HG03175 (cell line): ENCODE data around the gene ZNF213.
A peak's percentile ranks its signal among the peaks of the same experiment; 100 is the strongest.
"Not testable (repeated sequence)": the region's sequence is repeated elsewhere in the genome, so short reads cannot be mapped to it uniquely, and the experiment has no call there.

ENCODE experiments used
- ATAC-seq: cut with Tn5 transposase; IDR thresholded peaks from one replicate; pipeline ENCODE4 v1.9.1; 2021; ENCODE audit warnings: mild to moderate bottlenecking, moderate library complexity; ENCODE audit not compliant: unreplicated experiment

The ZNF213 gene

DNA sequence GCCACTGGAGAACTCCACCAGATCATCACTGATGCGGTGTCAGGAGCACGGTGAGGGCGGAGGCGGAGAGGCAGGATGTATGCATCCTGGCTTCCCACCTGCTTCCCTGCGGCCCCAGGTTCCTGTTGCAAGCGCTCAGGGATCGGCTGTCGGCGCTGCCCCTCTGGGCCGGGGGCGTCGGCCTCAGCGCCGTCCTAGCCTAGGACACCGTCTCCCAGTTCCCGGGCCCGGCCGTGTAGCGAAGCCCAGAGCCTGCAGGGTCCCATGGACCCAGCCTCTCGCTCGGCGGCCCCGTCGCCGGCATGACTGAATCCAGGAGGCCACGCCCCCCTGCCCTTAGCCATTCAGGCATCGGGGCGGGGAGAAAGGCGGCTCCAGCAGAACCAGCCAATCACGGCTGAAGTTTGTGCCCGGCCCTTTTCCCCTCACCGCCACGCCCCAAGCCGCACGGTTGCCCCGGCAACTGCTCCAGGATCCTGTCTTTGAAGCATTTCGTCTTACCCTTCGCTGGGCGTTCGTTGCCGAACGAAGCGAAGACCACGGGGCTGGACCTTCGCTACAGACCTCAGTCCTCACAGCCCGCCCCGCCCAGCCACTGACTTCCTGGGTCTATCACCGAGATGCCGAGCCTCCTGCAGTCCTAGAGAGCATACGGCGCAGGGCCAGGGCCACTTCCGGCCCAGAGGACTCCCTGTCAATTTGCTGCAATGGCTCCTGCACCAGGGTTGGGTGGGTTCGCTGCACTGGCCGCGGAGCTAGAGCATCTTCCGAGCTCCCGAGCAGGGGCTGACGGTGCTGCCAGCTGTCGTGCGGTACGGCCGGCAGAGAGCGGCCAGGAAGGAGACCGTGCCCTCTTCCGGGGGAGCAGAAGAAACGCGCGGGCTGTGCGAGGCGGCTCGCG lies 10.6 kb upstream of the ZNF213 start:
- ATAC-seq: peak; percentile 87

DNA sequence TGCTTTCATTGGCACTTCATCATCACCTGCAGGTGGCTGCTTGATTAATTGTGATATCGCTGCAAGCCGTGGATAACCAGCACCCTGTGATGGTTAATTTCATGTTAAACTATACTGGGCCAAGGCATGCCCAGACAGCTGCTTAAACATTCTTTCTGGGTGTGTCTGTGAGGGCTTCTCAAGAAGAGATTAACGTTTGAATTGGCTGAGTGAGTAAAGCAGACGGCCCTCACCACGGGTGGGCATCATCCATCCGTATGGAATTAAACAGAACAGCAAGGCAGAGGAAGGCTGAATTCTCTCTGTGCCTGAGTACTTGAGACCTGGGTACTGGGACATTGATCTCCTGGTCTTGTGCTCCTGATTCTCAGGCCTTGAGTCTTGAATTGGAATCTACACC lies 7.1 kb upstream of the ZNF213 start:
- ATAC-seq: no peak

DNA sequence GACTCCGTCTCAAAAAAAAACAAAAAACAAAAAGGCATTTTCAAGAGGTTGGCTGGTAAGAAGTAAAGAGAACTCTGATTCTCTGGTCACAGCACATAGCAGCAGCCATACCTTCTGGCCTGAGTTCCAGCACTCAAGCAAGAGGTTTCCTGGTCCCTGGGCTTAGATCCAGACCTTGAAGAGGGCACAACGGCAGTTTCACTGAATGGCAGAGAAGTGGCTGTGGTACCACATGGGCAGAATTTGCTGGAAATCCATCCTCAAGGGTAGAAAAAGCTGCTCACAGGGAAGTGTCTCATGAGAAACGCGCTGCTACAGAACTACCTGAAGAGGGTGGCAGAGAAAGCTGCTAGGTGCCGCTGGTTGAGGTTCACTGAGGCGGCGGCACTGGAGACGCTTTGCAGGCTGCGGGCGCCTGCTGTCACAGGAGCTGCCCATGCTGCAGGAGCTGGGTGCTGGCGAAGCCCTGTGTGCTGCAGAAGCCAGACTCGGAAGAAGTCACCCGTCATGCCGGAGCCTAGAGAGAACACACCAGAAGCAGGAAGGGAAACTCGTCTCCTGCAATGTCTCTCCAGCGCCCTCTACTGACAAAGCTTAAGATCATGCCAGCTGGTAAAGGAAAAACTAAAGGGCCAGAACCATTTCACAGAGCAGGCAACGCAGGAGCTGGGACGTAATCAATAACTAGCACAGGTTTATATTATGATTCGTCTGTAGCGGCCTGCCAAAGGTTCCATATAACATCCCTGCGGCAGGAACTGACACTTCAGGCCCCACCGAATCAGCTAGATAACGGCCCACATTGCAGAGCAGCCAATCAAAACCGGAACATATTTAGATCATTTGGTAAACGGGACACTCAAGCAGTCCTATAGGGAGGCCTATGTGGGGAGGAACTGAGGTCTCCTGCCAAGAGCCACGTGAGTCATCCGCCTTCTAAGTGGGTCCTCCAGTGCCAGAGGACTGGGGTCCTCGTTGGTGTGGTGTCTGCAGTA lies 5.4 kb upstream of the ZNF213 start:
- no peak for ATAC-seq

DNA sequence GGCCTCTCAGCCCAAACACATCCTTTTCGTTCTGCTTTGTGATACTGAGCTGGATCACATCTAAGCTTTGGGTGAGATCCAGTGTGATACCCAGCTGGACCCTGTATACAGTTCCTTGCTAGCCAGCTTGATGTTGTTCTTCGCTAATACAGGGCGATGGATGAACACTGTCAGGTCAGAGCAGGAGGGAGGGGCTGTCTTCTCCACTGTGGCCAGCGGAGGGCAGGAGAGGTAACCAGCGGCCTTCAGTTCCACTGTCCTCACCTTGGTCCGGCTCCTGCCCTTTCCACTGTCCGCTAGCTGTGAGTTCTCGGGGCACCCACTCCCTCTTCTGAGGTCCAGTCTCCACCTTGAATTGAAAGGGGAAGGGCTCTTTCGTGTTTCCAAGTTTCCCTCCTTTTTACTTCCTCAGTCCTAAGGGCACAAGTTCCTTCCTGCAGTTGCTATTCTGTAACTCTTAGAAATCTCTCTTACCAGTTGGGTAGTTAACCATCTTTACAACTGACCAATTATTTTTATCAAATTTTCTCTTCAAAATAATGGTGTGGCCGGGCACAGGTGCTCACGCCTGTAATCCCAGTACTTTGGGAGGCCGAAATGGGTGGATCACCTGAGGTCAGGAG lies 3.0 kb upstream of the ZNF213 start:
- no peak for ATAC-seq

DNA sequence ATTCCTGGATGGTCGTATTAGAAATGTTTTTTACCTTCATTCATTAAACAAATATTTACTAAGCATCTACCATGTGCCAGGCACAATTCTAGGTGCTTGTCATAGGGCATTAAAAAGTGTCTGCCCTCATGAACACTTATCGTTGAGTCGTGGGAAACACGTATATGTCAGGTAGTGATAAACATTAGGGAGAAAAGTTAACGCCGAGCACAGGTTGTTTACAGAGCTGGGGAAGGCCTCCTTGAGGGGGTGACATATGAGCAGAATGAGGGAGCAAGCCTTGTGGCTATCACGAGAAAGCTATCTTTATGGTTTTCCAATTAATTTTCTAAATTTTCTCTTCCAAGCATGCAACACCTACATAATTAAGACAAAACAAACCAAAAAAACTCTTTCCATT lies 985 bp upstream of the ZNF213 start:
- ATAC-seq: no peak

DNA sequence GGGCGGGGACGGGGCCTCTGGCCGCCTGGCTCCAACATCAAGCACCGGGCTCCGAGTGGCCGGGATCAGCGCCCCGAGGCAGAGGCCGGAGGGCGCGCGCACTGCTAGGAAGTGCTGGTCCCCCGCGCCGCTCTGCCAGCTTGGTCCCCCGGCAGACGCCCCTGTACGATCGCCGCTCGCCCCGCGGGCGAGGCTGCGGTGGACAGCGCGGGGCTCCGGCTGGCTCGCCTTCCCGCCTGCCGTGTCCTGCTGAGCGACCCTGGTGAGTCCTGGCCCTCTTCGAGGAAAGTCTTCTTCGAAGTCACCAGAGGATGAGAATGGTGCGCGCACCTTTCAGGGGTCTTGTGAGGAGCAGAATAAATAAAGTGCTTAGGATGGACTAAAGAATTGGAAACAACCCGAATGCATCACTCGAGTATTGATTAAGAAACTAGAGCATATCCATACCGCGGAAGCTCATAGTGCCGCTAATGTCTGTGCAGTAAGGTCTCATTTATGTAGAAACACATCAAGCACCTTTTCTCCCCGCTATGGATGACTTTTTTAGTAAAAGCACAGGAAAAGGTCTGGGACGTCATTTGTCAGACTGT lies 392 bp downstream of the ZNF213 start:
- peak; percentile 4 for ATAC-seq

DNA sequence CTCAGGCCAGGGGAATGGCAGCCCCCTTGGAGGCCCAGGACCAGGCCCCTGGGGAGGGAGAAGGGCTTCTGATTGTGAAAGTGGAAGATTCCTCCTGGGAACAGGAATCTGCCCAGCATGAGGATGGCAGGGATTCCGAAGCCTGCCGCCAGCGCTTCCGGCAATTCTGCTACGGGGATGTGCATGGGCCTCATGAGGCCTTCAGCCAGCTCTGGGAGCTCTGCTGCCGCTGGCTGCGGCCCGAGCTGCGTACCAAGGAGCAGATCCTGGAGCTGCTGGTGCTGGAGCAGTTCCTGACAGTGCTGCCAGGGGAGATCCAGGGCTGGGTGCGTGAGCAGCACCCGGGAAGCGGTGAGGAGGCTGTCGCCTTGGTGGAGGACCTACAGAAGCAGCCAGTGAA lies 2.4 kb downstream of the ZNF213 start:
- ATAC-seq: no peak

DNA sequence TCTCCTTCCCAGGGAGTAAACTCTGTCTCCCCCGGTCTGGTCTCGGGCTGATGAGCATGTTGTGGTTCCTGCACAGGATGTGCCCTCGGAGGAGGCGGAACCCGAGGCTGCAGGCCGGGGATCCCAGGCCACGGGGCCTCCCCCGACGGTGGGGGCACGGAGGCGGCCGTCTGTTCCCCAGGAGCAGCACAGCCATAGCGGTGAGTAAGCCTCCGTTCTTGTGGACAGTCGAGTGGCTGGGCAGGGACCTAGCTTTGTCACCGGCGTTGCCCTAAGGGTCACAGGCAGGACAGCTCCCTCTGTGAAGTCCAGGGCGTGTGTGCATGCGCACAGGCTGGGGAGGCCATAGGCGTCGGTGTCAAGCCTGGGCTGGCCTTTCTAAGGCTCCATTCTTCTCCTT lies 3.5 kb downstream of the ZNF213 start:
- no peak for ATAC-seq

DNA sequence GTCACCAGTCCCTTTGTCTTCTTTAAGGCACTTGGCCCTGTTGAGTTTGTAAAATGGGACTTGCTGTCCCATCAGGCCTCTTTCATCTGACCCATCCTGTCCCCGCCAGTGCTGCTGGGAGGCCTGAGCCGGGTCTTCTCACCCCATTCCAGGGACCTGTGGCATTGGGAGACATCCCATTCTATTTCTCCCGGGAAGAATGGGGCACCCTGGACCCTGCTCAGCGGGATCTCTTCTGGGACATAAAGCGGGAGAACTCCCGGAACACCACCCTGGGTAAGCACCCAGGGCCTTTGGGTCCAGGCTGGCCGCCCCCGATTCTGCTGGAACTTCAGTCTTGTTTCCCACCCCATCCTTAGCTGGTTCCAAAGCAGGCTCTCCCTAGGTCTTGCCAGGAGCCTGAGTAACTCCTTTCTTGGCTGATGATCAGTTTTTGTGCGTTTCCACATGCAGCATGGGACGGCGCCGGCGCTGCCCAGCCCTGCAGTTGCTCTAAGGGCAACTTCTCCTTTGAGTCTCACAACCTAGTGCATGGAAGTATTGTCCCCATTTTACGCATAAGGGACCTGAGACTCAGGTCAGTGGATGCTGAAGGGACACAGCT lies 4.1 kb downstream of the ZNF213 start:
- ATAC-seq: no peak

DNA sequence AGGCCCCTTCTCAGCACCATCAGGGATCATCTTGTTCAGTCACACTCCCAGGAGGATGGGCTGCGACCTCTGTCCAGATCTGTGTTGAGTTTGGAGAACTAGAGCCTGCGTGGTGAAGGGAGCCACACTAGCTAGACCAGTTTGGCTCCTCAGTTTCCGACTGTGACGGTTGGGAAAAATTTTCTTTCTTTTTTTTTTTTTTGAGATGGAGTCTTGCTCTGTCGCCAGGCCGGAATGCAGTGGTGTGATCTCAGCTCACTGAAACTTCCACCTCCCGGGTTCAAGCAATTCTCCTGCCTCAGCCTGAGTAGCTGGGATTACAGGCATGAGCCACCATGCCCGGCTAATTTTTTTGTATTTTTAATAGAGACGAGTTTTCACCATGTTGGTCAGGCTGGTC lies 4.7 kb downstream of the ZNF213 start:
- not testable (repeated sequence) for ATAC-seq

DNA sequence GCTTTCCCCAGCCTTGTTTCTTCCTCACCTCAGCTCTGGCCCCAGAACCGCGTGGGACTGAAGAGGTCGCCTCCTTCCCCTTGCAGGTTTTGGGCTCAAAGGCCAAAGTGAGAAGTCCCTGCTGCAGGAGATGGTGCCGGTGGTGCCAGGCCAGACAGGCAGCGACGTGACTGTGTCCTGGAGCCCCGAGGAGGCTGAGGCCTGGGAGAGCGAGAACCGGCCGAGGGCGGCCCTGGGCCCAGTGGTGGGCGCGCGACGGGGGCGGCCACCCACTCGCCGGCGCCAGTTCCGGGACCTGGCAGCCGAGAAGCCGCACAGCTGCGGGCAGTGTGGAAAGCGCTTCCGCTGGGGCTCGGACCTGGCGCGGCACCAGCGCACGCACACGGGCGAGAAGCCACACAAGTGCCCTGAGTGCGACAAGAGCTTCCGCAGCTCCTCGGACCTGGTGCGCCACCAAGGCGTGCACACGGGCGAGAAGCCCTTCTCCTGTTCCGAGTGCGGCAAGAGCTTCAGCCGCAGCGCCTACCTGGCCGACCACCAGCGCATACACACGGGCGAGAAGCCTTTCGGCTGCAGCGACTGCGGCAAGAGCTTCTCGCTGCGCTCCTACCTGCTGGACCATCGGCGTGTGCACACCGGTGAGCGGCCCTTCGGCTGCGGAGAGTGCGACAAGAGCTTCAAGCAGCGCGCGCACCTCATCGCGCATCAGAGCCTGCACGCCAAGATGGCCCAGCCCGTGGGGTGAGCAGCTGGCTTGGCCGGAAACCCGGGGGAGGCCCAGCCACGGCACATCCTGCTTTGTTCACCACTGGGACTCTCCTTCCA lies 6.0 kb downstream of the ZNF213 start:
- ATAC-seq: no peak

DNA sequence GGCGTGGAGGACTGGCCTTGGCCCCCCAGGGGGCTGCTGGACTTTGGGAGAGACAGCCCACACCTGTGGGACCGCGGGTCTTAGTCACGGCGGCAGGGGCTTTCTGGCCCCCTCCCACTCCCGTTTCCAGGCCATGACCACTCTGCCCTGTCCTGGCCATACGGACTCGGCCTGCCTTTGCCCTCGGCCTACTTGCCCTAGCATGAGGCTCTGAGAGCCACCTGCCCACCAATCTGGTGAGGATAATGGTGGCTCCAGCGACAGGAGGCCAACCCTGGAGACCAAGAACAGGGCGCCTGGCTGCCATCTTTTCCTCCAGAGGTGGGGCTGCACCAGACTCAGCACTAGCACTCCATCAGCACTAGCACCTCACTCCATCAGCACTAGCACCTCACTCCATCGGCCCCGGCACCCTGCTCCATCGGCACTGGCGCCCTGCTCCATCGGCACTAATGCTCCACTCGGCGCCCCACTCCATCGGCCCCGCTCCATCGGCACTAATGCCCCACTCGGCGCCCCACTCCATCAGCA lies 7.0 kb downstream of the ZNF213 start:
- no peak for ATAC-seq

DNA sequence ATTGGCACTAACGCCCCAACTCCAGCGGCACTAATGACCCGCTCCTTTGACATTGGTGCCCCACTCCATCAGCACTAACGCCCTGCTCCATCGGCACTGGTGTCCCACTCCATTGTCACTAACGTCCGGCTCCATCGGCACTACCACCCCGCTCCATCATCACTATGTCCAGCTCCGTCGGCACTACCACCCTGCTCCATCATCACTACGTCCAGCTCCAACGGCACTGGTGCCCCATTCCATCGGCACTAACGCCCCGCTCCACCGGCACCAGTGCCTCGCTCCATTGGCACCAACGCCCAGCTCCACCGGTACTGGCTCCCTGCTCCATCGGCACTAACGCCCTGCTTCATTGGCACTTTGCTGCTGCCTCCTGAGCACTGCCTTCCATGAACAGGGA lies 7.5 kb downstream of the ZNF213 start:
- ATAC-seq: no peak

DNA sequence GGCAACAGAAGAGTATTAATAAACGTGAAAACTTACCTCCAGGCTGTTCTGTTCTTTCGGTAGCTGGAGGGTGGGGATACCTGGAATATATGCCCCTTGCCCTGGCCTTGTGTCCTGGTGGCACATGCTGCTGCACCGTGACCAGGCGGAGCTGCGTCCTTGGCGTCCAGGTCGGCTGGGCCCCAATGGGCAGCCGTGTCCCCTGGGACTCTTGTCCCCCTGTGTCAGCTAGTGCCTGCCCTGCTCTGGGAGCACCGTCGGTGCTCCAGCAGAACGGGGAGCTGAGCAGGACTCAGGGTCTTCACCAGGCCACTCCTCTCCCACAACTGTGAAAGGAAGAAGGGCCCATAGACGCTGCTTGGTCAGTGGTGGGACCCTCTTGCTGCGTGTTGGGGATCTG lies 7.9 kb downstream of the ZNF213 start:
- ATAC-seq: no peak

DNA sequence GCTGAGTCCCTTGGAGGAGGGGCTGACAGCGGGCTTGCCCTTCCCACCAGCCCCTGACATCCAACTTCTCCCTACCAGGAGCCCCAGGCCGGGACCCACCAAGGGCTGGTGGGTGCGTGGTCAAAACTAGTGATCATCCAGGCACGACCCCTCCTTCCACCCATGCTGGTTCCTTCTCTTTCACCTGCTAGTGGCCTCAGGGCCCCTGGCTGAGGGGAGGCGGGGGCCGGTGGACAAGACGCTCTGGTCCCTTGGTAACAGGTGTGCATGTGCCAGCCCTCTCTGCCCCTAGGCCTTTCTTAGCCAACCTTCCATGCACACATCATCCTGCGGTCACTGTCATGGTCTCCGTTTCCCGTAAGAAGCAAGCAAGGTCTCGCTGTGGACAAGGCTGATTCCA lies 8.4 kb downstream of the ZNF213 start:
- no peak for ATAC-seq

DNA sequence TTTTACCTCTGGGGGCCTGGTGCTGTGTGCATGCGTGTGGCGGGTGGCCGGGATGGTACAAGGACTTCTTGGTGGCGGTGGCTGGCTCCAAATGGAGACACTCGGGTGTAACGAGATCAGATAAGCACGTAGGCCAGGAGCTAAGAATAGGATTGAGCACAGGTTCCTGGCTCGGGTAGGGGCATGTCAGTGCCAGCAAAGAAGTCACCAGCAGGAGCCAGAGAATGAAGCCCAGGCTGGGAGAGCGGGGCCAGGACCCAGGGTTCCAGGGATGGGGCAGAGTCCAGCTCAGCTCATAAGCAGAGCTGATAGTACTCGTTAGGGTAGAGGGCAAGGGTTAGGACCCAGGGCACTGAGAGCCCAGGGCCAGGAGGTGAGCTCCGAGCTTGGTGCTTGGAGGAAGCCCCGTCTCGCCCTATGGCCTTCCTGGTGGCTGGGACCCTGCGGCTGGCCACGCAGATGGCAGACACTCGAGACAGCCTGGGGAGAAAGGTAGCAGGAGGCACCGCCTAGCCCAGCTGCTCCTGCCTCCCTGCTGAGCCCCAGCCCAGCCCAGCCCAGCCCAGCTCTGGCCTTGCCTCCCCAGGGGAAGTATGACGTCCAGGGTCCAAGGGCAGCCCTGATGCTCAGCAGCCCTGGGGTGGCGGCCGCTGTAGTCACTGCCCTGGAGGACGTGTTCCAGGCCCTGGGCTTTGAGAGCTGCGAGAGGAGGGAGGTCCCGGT lies 8.9 kb downstream of the ZNF213 start:
- no peak for ATAC-seq

DNA sequence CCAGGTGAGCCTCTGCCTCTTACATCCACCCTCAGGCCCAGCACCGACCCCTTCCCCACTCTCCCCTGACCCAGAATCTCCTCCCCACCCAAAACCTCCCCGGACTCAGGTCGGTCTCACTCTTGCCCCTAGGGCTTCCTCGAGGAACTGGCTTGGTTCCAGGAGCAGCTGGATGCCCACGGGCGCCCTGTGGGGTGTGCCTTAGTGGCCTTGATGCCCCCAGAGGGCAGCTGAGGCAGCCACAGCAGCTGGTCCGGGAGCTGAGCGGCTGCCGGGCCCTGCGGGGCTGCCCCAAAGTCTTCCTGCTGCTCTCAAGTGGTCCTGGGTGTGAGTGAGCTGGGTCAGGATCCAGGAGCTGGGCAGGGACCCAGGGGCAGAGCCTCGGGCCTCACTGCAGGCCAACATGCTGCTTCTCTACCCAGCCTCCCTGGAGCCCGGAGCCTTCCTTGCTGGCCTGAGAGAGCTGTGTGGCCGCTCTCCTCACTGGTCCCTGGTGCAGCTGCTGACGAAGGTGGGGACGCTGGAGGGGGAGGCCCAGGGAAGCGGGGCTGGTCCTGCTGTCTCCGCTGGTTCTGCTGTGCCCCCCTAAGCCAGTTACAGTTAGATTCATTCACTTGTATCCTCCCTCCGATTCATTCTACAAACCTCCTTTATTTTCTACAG lies 9.6 kb downstream of the ZNF213 start:
- no peak for ATAC-seq

DNA sequence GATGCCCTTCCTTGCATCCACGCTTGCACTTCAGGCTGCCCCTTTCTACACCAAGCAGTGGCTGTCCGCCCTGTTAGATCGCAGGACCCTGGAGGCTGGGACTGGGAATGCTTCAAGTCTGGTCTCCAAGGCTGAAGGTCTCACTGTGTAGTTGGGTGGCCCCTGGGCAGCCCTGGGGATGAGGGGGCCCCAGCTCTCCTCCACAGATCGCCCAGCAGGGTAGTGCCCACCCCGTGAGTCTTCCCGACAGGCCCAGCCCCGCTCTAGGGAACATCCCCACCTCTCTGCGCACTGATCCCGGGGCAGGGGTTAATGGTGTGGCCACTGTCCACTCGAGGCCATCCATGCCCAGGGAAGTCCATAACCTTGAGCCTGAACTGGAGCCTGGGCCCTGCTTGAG lies 10.3 kb downstream of the ZNF213 start:
- no peak for ATAC-seq
